Endothelial cell of umbilical vein (primary cell): Measurements from ENCODE around the gene C3orf20. TPM values are rescaled to one million over a fixed set of nuclear protein-coding genes. Genes with fewer than 3 reads are reported as not detected.

Source experiments
- BruUV-seq: library from RNA; stranded (reverse); fragments of 400-500 nt; replicated peaks from 2 replicates; lab custom pipeline; 2021; lab: Mats Ljungman, UMichigan
- CTCF ChIA-PET: fragments of 300-600, 350-600 bp; sonication (Branson Sonifier 250); formaldehyde crosslinking; loops from one replicate; lab custom pipeline; 2021; ENCODE audit warnings: antibody characterized with exemption, inconsistent platforms; lab: Charles Lee
- POLR2A ChIA-PET: fragments of 300-600, 350-600 bp; sonication (Branson Sonifier 250); formaldehyde crosslinking; loops from one replicate; lab custom pipeline; 2021; ENCODE audit warnings: antibody characterized with exemption, inconsistent platforms; lab: Charles Lee
- DNase-seq: peaks from one replicate; pipeline ENCODE4 v3.0.0-alpha.2; 2011; ENCODE audit warnings: low read depth, low spot score
- FAIRE-seq: peaks from 2 replicates; lab custom pipeline; 2011; peaks lifted over from hg19 to GRCh38; lab: Jason Lieb, UNC
- H2AFZ ChIP-seq: 2 replicates; pipeline ENCODE4 v1.6.0; 2012; ENCODE audit warnings: low read depth, low read length, control low read depth, inconsistent platforms
- H3K27ac ChIP-seq: 2 replicates; pipeline ENCODE4 v1.5.1; 2011; ENCODE audit warnings: low read depth, mild to moderate bottlenecking, control low read depth, low read length, moderate library complexity; ENCODE audit not compliant: insufficient read depth
- H3K27me3 ChIP-seq, 2 experiments: 2 replicates each; pipeline versions ENCODE4 v1.6.0 to v1.6.1; 2011; ENCODE audit warnings: low read length in 2 of 2, mixed read lengths in 1 of 2; ENCODE audit not compliant: control insufficient read depth in 2 of 2, insufficient read depth in 2 of 2
- H3K36me3 ChIP-seq, 2 experiments: 2 replicates in 1 of 2; 3 replicates in 1 of 2; pipeline ENCODE4 v1.5.1; 2011; ENCODE audit warnings: low read length in 2 of 2, mild to moderate bottlenecking in 1 of 2, moderate library complexity in 1 of 2; ENCODE audit not compliant: control insufficient read depth in 2 of 2, insufficient read depth in 2 of 2; ENCODE audit errors: extremely low read depth in 1 of 2
- H3K4me1 ChIP-seq: 3 replicates; pipeline ENCODE4 v1.5.1; 2011; ENCODE audit warnings: mild to moderate bottlenecking, low read length; ENCODE audit not compliant: control insufficient read depth, insufficient read depth; ENCODE audit errors: extremely low read depth
- H3K4me2 ChIP-seq: 2 replicates; pipeline ENCODE4 v1.6.1; 2011; ENCODE audit warnings: low read length, control low read depth, mixed read lengths; ENCODE audit not compliant: insufficient read depth
- H3K4me3 ChIP-seq, 3 experiments: fragments of 200-600 bp in 1 of 3; sonication (generic), shearing (Covaris generic) in 1 of 3; replicated peaks in 1 of 3; 2 replicates each; pipeline ENCODE4 v1.5.1; 2011 to 2016; ENCODE audit warnings: control low read depth in 3 of 3, low read length in 3 of 3, mild to moderate bottlenecking in 2 of 3, inconsistent platforms in 1 of 3, low read depth in 1 of 3, moderate library complexity in 1 of 3; ENCODE audit not compliant: insufficient read depth in 1 of 3
- H3K79me2 ChIP-seq: 2 replicates; pipeline ENCODE4 v1.6.0; 2012; ENCODE audit warnings: low read length, inconsistent platforms; ENCODE audit not compliant: control insufficient read depth, insufficient read depth
- H3K9ac ChIP-seq: replicated peaks from 2 replicates; pipeline ENCODE3; 2011; ENCODE audit warnings: low read length, control low read depth; ENCODE audit not compliant: insufficient read depth; ENCODE audit errors: extremely low read depth
- H3K9me1 ChIP-seq: replicated peaks from 3 replicates; pipeline ENCODE4 v1.6.0; 2011; ENCODE audit warnings: mild to moderate bottlenecking, low read length; ENCODE audit not compliant: control insufficient read depth, insufficient read depth; ENCODE audit errors: extremely low read depth
- H3K9me3 ChIP-seq: replicated peaks from 2 replicates; pipeline ENCODE4 v1.5.1; 2012; ENCODE audit warnings: low read length, inconsistent platforms; ENCODE audit not compliant: control insufficient read depth, insufficient read depth
- H4K20me1 ChIP-seq: replicated peaks from 2 replicates; pipeline ENCODE3; 2011; ENCODE audit warnings: mild to moderate bottlenecking, low read length; ENCODE audit not compliant: control insufficient read depth, insufficient read depth; ENCODE audit errors: extremely low read depth
- CTCF ChIP-seq, 2 donors: IDR thresholded peaks; 1 replicate in 1 of 2; 2 replicates in 1 of 2; pipeline ENCODE4 v1.5.1; 2011; ENCODE audit warnings: low read length in 2 of 2, mild to moderate bottlenecking in 2 of 2, moderate library complexity in 2 of 2, control low read depth in 1 of 2, inconsistent platforms in 1 of 2, low read depth in 1 of 2; ENCODE audit not compliant: insufficient read depth in 1 of 2; ENCODE audit errors: extremely low read depth in 1 of 2
- EZH2 ChIP-seq: IDR thresholded peaks from 2 replicates; pipeline ENCODE4 v1.6.1; 2012; ENCODE audit warnings: borderline replicate concordance, low read depth, mild to moderate bottlenecking, moderate library complexity, low read length, inconsistent platforms; ENCODE audit not compliant: severe bottlenecking
- FOS ChIP-seq: IDR thresholded peaks from 2 replicates; pipeline ENCODE4 v1.6.1; 2011; ENCODE audit warnings: mild to moderate bottlenecking, low read length, moderate library complexity, borderline replicate concordance; ENCODE audit not compliant: insufficient read depth
- GATA2 ChIP-seq: IDR thresholded peaks from 2 replicates; pipeline ENCODE4 v1.7.0; 2011; ENCODE audit warnings: low read depth, mild to moderate bottlenecking, moderate library complexity, mixed read lengths, low read length; ENCODE audit not compliant: insufficient read length, insufficient read depth
- JUN ChIP-seq: IDR thresholded peaks from 2 replicates; pipeline ENCODE4 v1.6.1; 2011; ENCODE audit warnings: borderline replicate concordance, low read depth; ENCODE audit not compliant: insufficient read length, insufficient read depth
- MAX ChIP-seq: IDR thresholded peaks from 2 replicates; pipeline ENCODE4 v1.6.1; 2011; ENCODE audit not compliant: insufficient read depth, insufficient read length
- MYC ChIP-seq: IDR thresholded peaks from one replicate; pipeline ENCODE4 v1.6.1; 2011; ENCODE audit warnings: mild to moderate bottlenecking, low read depth, low read length
- POLR2A ChIP-seq: IDR thresholded peaks from 2 replicates; pipeline ENCODE4 v1.6.1; 2012; ENCODE audit warnings: low read depth, mild to moderate bottlenecking, control low read depth, low read length
- POLR2AphosphoS5 ChIP-seq: IDR thresholded peaks from 2 replicates; pipeline ENCODE4 v1.6.1; 2012; ENCODE audit warnings: low read depth, mild to moderate bottlenecking, control low read depth, low read length, moderate library complexity; ENCODE audit not compliant: insufficient read depth
- dilution Hi-C: fragments of 300-500 bp; cut with MboI; formaldehyde crosslinking; loops from one replicate; pipeline ENCODE4 v1.15.0; 2019; ENCODE audit warnings: low sequenced_read_pairs; ENCODE audit not compliant: extremely low pct_ligation_motif_present
- intact Hi-C: fragments of 100-400 bp; cut with micrococcal nuclease; formaldehyde crosslinking; loops from one replicate; pipeline ENCODE4 v1.10.0; 2022
- polyA plus RNA-seq, 4 experiments: library from polyadenylated mRNA; depleted of rRNA in 3 of 4; stranded (reverse) in 3 of 4; unstranded in 1 of 4; fragments of >200 nt; gene quantifications; 2 replicates each; pipeline versions ENCODE4 v1.2.1 to v1.2.3, GENCODE V29; 2011 to 2012; ENCODE audit warnings: missing spikeins in 1 of 4
- total RNA-seq: library from RNA; stranded (reverse); gene quantifications from 2 replicates; pipeline ENCODE4 v1.2.3, GENCODE V29; 2021

C3orf20 gene
- total and polyA plus RNA-seq, 2 donors (not counting 3 experiments of a cell fraction or from before 2014, with no cell fraction given): not detected

- no peak for FAIRE-seq
- H3K27ac ChIP-seq: no peak overlapping the region
- POLR2A ChIA-PET: no interaction called here
- intact Hi-C loops (no loop called here), dilution Hi-C loops (no loop called here)
- CTCF ChIA-PET: interaction anchor here (1.4 kb wide), 1 partner anchor 18 kb away, joined by 6 read pairs; no protein-coding TSS in a partner anchor
- H3K36me3 ChIP-seq: no peaks in the 10 kb centered on the region
- TF ChIP-seq GATA2 (no peak), POLR2AphosphoS5 (no peak), POLR2A (no peak), JUN (no peak), EZH2 (no peak), FOS (no peak), MAX (no peak), MYC (no peak), CTCF (IDR thresholded peaks at IDR 0.05; ENCODE audit: extremely low read depth in 1 of 2, insufficient read depth in 1 of 2, low read depth in 1 of 2, low read length in 2 of 2) (no peak)
- H2AFZ ChIP-seq: no peak overlapping the region
- H4K20me1 ChIP-seq: no peaks in the 10 kb centered on the region
- DNase-seq: no peak
- no peak overlapping the region for H3K4me2 ChIP-seq
- no peaks in the 10 kb centered on the region for H3K9me1 ChIP-seq
- no peak overlapping the region for H3K4me3 ChIP-seq
- no peaks in the 10 kb centered on the region for H3K9me3 ChIP-seq
- no peaks in the 10 kb centered on the region for H3K27me3 ChIP-seq
- no peaks in the 10 kb centered on the region for H3K4me1 ChIP-seq
- no TSS peak for BruUV-seq
- H3K79me2 ChIP-seq: no peaks in the 10 kb centered on the region
- no peak overlapping the region for H3K9ac ChIP-seq
Measured at GRCh38 chr3:14762701-14763100, 87.8 kb downstream of the C3orf20 start.
